GM12864 (cell line): Measurements from ENCODE around the gene VAPB.

Experiments used
- DNase-seq: peaks from one replicate; pipeline ENCODE4 v3.0.0-alpha.2; 2011; ENCODE audit warnings: low read depth
- H3K4me3 ChIP-seq: 2 replicates; pipeline ENCODE4 v1.5.1; 2011; ENCODE audit warnings: mild to moderate bottlenecking, low read depth, low read length, control low read depth
- TF ChIP-seq, protein P1 (sequence below): IDR thresholded peaks from 2 replicates; pipeline ENCODE4 v1.5.1; 2011; ENCODE audit warnings: low read depth, mild to moderate bottlenecking, moderate library complexity, low read length, control low read depth, inconsistent platforms; ENCODE audit errors: missing control alignments

Gene VAPB

DNA sequence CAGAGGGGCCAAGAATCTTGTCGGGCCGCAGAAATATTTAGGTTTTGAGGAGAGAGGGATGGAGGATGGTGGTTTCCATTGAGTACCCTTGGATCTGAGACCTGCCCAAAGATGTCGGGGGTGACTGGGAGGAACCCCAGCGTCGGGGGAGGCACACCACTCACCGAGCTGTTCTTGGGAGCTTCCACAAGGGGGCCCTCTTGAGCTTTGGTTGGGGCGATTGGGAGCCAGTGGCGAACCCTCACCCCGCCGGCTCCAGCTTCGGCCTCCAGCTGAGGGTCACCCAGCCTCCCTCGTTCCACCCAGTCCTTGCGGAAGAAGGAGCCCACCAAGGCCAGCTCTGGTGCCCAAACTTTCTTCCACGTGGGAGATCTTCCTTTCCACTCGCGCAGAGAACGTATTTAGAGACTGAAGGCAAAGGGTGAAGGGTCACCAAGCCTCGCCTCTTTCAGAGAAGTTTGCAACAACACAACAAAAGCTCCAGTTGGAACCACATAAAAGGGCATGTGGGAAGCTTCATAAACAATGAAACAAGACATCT lies 92.5 kb downstream of the VAPB start:
- TF ChIP-seq, protein P1, sequence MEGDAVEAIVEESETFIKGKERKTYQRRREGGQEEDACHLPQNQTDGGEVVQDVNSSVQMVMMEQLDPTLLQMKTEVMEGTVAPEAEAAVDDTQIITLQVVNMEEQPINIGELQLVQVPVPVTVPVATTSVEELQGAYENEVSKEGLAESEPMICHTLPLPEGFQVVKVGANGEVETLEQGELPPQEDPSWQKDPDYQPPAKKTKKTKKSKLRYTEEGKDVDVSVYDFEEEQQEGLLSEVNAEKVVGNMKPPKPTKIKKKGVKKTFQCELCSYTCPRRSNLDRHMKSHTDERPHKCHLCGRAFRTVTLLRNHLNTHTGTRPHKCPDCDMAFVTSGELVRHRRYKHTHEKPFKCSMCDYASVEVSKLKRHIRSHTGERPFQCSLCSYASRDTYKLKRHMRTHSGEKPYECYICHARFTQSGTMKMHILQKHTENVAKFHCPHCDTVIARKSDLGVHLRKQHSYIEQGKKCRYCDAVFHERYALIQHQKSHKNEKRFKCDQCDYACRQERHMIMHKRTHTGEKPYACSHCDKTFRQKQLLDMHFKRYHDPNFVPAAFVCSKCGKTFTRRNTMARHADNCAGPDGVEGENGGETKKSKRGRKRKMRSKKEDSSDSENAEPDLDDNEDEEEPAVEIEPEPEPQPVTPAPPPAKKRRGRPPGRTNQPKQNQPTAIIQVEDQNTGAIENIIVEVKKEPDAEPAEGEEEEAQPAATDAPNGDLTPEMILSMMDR = peak; percentile 53
- no peak for DNase-seq

DNA sequence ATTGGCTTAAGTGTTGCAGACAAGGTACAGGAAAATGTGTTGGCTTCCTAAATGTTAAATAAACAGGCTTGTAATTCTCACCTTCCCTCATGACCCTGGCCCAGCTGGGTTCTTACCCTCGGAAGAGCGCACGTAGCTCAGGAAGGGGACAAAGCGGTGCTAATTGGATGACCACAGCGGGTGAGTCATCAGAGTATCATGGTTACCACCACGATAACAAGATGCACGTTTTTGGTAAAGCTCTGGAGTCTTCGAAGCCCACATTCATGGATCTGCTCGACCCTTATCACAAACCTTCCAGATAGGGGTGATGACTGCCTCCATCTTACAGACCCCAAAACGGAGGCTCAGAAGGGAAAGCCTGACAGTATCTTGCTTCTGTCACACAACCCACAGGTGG lies 93.4 kb downstream of the VAPB start:
- TF ChIP-seq, protein P1 = no peak
- DNase-seq = no peak
- no peak overlapping the region for H3K4me3 ChIP-seq

More for the DNA sequence above, 92.5 kb downstream of the VAPB start:
- no peak overlapping the region for H3K4me3 ChIP-seq

DNA sequence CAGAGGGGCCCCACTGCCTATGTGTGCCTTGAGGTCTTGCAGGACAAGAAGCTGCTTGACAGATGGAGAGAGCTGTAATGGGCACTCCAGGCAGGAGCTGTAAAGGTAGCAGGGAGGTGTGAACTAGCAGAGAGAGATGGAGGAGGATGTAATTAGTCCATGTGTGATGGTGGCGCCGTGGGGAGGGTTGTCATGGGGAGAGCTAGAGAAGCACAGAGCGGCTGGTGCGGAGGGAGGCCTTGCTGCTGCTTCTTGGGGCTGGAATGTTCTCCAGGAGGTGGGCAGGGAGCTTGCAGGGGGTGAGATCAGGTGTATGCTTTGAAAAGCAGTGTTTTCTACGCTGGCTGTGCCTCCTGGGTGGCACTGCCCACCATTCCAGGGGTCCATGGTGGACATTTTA lies 94.0 kb downstream of the VAPB start:
- TF ChIP-seq, protein P1 = no peak
- H3K4me3 ChIP-seq = no peak overlapping the region
- DNase-seq = no peak

DNA sequence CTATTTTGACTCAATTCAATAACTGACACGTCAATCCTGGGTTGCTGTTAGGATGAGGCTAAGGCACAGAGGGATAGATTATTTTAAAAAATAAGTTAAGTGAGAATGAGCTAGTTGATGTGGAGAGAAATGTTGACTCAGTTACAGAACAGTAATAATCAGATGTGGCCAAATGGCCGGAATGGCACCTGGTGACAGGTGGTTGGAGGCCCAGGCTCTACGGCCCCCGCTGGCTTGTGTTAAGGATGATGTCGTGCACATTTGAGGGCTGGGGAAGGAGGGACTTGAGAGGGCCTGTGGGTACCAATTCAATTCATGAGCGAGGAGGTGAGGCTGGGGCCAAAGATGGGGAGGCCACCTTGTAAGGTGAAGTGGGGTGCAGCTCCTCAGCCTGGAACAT lies 94.4 kb downstream of the VAPB start:
- H3K4me3 ChIP-seq = no peak overlapping the region
- no peak for DNase-seq
- TF ChIP-seq, protein P1 = no peak

DNA sequence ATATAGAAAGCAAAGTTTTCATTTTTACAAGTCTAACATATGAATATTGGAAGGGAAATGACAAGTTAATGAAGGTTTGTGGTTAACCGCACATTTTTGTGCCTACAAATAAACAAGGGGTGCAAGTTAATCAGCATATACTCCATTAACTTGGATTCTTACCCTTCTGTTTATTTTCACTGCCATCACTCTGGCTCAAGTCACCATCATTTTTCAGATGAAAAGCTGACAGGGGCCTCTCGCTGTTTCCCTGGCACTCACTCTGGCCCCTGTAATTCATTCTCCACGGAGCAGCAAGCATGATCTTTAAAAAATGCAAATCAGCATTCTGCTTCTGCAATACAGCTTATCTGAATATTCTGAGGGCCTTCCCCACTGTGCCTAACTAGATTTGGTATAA lies 96.4 kb downstream of the VAPB start:
- DNase-seq = no peak
- TF ChIP-seq, protein P1 = no peak
- no peak overlapping the region for H3K4me3 ChIP-seq

DNA sequence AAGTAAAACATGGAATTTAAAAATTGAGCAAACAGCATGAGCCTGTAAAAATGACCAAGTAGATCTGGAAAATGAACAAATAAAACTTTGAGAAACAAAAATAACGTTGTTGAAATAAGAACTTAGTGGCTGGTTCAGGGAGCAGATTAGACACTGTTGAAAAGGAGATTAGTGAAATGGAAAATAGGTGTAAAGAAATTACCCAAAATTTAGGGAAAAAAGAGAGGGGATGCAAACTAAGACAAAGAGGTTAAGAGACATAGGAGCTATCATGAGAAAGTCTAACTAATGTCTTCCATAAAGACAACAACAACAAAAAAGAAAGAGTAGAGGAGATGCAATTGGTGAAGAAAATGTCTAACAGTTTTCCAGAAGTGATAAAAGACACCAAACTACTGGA lies 97.2 kb downstream of the VAPB start:
- TF ChIP-seq, protein P1 = no peak
- H3K4me3 ChIP-seq = no peak overlapping the region
- DNase-seq = no peak

DNA sequence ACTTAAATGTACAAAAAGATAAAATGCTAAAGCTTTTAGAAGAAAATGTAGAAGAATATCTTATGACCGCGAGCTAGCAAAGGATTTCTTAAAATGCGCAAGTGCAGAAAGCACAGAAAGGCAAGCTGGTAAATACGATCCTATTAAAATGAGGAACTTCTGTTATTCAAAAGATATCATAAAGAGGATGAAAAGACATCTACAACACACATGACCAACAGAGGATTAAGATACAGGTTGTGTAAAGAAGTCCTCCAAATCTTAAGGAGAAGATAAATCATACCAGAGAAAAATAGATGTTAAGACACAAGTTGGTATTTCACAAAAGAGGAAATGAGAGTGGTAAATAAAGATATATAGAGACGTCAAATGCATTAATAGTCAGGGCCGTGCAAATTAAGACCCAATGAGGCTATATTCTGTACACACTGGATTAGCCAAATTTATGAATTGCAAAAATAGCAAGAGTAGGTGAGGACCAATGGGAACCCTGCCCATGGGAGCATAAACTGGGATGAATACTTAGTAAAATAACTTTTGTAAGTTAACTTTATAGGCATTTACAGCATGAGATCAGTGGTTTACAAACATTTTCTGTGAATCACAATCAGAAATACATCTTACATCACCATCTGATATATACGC lies 103.2 kb downstream of the VAPB start:
- H3K4me3 ChIP-seq = no peak overlapping the region
- no peak for DNase-seq
- TF ChIP-seq, protein P1 = no peak
